Hypothalamus (tissue), 51 donors: Measurements from ENCODE around the gene HYLS1.

Experiments
- DNase-seq, 51 donors: peaks; one replicate each; lab custom pipeline; 2025; lab: John Stamatoyannopoulos, UW

Gene HYLS1

DNA sequence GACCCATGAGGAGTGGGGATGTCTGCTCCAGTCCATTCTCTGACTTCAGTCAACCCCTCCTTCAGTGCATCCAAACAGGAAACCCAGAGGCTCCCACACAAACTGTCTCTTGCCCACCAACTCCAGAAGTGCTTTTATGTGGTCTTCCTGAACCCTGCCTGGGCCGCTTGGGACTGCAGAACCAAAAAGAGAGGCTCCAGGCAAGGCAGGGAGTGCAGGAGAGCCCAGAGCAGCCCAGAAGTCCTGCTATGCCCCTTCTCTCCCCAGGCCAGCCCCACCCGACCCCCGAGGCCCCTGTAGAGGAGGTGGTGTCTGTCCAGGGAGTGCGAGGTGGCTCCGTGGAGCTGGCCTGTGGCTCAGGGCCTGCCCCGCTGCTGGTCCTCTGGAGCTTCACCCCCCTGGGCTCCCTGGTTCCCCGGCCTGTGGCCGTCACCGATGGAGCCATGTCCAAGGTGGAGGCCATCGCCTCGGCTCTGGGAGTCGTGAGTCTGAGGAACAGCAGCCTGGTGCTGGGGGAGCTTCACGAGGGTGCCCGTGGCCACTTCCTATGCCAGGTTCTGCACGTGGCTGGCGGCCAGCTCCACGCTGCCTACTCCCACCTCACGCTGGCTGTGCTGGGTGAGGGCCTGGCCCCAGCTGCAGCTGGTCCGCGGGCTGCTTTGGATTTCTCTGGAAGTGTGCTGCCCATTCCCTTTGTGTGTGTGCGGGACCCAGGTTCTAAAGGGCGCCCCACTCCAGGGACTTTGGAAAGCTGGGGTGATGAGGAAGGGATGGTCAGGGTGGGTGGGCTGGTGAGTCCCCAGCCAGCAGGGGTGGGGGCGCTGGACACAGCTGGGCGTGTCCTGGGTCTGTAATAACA, 60.2 kb downstream of the HYLS1 start:
- no peak for DNase-seq

DNA sequence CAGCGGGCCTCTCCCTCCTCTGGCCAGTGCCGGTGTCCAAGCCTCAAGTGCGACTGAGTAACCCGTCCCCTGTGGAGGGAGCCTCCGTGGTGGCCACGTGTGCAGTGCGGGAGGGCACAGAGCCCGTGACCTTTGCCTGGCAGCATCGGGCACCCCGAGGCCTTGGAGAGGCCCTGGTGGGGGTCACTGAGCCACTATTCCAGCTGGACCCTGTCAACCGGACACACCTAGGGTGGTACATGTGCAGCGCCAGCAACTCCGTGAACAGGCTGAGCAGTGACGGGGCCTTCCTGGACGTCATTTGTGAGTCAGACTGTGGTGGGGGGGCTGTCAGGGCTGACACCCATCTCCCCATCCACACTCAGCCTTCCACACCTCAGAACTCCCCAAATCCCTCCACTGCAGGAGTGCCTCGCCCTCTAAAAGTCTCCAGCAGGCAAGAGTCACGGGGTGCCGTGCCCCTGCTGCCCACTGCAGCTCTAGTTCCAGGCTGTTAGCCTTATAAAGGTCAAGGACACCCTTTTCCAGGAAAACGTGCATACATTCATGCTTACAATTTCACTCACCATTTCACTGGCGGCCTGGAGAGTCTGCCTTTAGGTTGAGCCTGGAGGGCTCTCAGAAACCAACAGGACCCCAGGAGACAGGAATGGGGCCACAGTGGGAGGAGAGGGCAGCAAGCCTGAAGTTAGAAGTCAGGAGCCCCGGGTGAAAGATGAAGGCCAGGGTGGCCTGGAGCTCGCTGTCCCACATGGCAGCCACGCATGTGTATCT, 61.0 kb downstream of the HYLS1 start:
- no peak for DNase-seq

GRCh38 chr11:125949271-125950177, 62.1 kb downstream of the HYLS1 start:
- no peak for DNase-seq

GRCh38 chr11:125950178-125950490, 62.7 kb downstream of the HYLS1 start:
- no peak for DNase-seq
